ENCODE results near the gene CENPW.

Gene CENPW

GRCh38 chr6:126302191-126302590 is 37.7 kb upstream of the CENPW start:
- Histone ChIP-seq H3K9me3 (ENCODE audit: control insufficient read depth, low read length) (no peaks in the 10 kb centered on the region), H3K4me3 (ENCODE audit: low read depth, low read length) (no peak overlapping the region), H3K27me3 (ENCODE audit: control insufficient read depth, insufficient read depth, low read length) (no peaks in the 10 kb centered on the region), H3K4me2 (ENCODE audit: low read length) (no peak overlapping the region), H3K9ac (no peak overlapping the region), H3K36me3 (ENCODE audit: control insufficient read depth, insufficient read depth, low read length) (no peaks in the 10 kb centered on the region), H3K4me1 (no peaks in the 10 kb centered on the region), H3K79me2 (no peaks in the 10 kb centered on the region), H2AFZ (no peak overlapping the region), H3K27ac (no peak overlapping the region)
- no peak for TF ChIP-seq CTCF (IDR thresholded peaks at IDR 0.05)

- Histone ChIP-seq H3K9ac (no peak overlapping the region), H3K27me3 (ENCODE audit: control insufficient read depth, insufficient read depth, low read length) (no peaks in the 10 kb centered on the region), H3K4me3 (ENCODE audit: low read depth, low read length) (no peak overlapping the region), H3K4me2 (ENCODE audit: low read length) (no peak overlapping the region), H3K9me3 (ENCODE audit: control insufficient read depth, low read length) (no peaks in the 10 kb centered on the region), H3K79me2 (no peaks in the 10 kb centered on the region), H2AFZ (no peak overlapping the region), H3K36me3 (ENCODE audit: control insufficient read depth, insufficient read depth, low read length) (no peaks in the 10 kb centered on the region), H3K4me1 (no peaks in the 10 kb centered on the region), H3K27ac (no peak overlapping the region)
- no peak for TF ChIP-seq CTCF (IDR thresholded peaks at IDR 0.05)
Observed at GRCh38 chr6:126307849-126308248, 32.1 kb upstream of the CENPW start.

GRCh38 chr6:126308362-126308761 is 31.6 kb upstream of the CENPW start:
- no peak overlapping the region for H3K27ac ChIP-seq
- no peak for TF ChIP-seq CTCF (IDR thresholded peaks at IDR 0.05)
- no peaks in the 10 kb centered on the region for H3K9me3 ChIP-seq (ENCODE audit: control insufficient read depth, low read length)

GRCh38 chr6:126312013-126312665 is 27.8 kb upstream of the CENPW start:
- Histone ChIP-seq H2AFZ (peak overlapping the region; percentile 18), H3K4me1 (no peaks in the 10 kb centered on the region), H3K36me3 (ENCODE audit: control insufficient read depth, insufficient read depth, low read length) (no peaks in the 10 kb centered on the region), H3K79me2 (no peaks in the 10 kb centered on the region), H3K9me3 (ENCODE audit: control insufficient read depth, low read length) (no peaks in the 10 kb centered on the region), H3K9ac (no peak overlapping the region), H3K27ac (no peak overlapping the region), H3K27me3 (ENCODE audit: control insufficient read depth, insufficient read depth, low read length) (no peaks in the 10 kb centered on the region), H3K4me3 (ENCODE audit: low read depth, low read length) (no peak overlapping the region), H3K4me2 (ENCODE audit: low read length) (no peak overlapping the region)
- peak; percentile 27 for TF ChIP-seq CTCF (IDR thresholded peaks at IDR 0.05)

More at GRCh38 chr6:126308362-126308761, 31.6 kb upstream of the CENPW start:
- Histone ChIP-seq H3K4me1 (no peaks in the 10 kb centered on the region), H3K9ac (no peak overlapping the region), H3K36me3 (ENCODE audit: control insufficient read depth, insufficient read depth, low read length) (no peaks in the 10 kb centered on the region), H3K4me2 (ENCODE audit: low read length) (no peak overlapping the region), H3K27me3 (ENCODE audit: control insufficient read depth, insufficient read depth, low read length) (no peaks in the 10 kb centered on the region), H3K79me2 (no peaks in the 10 kb centered on the region), H2AFZ (no peak overlapping the region), H3K4me3 (ENCODE audit: low read depth, low read length) (no peak overlapping the region)

- no peaks in the 10 kb centered on the region for H3K9me3 ChIP-seq (ENCODE audit: control insufficient read depth, low read length)
- H3K9ac ChIP-seq, result no peak overlapping the region
Observed at GRCh38 chr6:126313941-126314340, 26.0 kb upstream of the CENPW start.

More at GRCh38 chr6:126313941-126314340, 26.0 kb upstream of the CENPW start:
- H3K27me3 ChIP-seq (ENCODE audit: control insufficient read depth, insufficient read depth, low read length), result no peaks in the 10 kb centered on the region
- no peak for TF ChIP-seq CTCF (IDR thresholded peaks at IDR 0.05)
- no peak overlapping the region for H3K4me2 ChIP-seq (ENCODE audit: low read length)
- H2AFZ ChIP-seq, result no peak overlapping the region
- no peak overlapping the region for H3K27ac ChIP-seq
- no peak overlapping the region for H3K4me3 ChIP-seq (ENCODE audit: low read depth, low read length)
- no peaks in the 10 kb centered on the region for H3K4me1 ChIP-seq
- H3K36me3 ChIP-seq (ENCODE audit: control insufficient read depth, insufficient read depth, low read length), result no peaks in the 10 kb centered on the region
- H3K79me2 ChIP-seq, result no peaks in the 10 kb centered on the region

Measured in parathyroid adenoma (tissue), 2 donors.